Mesenchymal stem cell (in vitro differentiated cells and primary cell): ENCODE results near the gene MCEMP1.

Source experiments
- DNase-seq: peaks from one replicate; pipeline ENCODE4 v3.0.0-alpha.2; 2013
- H2AFZ ChIP-seq: one replicate; pipeline ENCODE4 v1.6.1; 2013; ENCODE audit warnings: low read depth, mild to moderate bottlenecking, control low read depth, inconsistent platforms, low read length, moderate library complexity
- H2AK5ac ChIP-seq: 2 replicates; pipeline ENCODE4 v1.6.1; 2013; ENCODE audit warnings: low read length, moderate library complexity, mild to moderate bottlenecking, inconsistent platforms; ENCODE audit not compliant: severe bottlenecking
- H2BK120ac ChIP-seq: one replicate; pipeline ENCODE4 v1.6.1; 2013; ENCODE audit warnings: low read depth, mild to moderate bottlenecking, inconsistent platforms, low read length, moderate library complexity
- H2BK12ac ChIP-seq, 2 experiments: one replicate each; pipeline ENCODE4 v1.6.1; 2013; ENCODE audit warnings: inconsistent platforms in 2 of 2, low read length in 2 of 2, mild to moderate bottlenecking in 2 of 2, moderate library complexity in 2 of 2, control low read depth in 1 of 2
- H2BK15ac ChIP-seq: one replicate; pipeline ENCODE4 v1.6.1; 2013; ENCODE audit warnings: mild to moderate bottlenecking, low read depth, inconsistent platforms; ENCODE audit not compliant: poor library complexity, severe bottlenecking
- H2BK5ac ChIP-seq: 2 replicates; pipeline ENCODE4 v1.6.1; 2013; ENCODE audit warnings: low read depth, mild to moderate bottlenecking, low read length, control low read depth, inconsistent platforms; ENCODE audit not compliant: poor library complexity, severe bottlenecking
- H3K14ac ChIP-seq, 2 experiments: one replicate each; pipeline ENCODE4 v1.6.1; 2013; ENCODE audit warnings: inconsistent platforms in 2 of 2, low read length in 2 of 2, control low read depth in 1 of 2, mild to moderate bottlenecking in 1 of 2, moderate library complexity in 1 of 2
- H3K18ac ChIP-seq, 2 experiments: one replicate each; pipeline ENCODE4 v1.6.1; 2013; ENCODE audit warnings: inconsistent platforms in 2 of 2, low read length in 2 of 2, control low read depth in 1 of 2, low read depth in 1 of 2, mild to moderate bottlenecking in 1 of 2
- H3K23ac ChIP-seq, 2 experiments: one replicate each; pipeline ENCODE4 v1.6.1; 2013; ENCODE audit warnings: inconsistent platforms in 2 of 2, low read length in 2 of 2, mild to moderate bottlenecking in 2 of 2, moderate library complexity in 2 of 2, control low read depth in 1 of 2
- H3K27ac ChIP-seq: 2 replicates; pipeline ENCODE4 v1.5.1; 2013; ENCODE audit warnings: mild to moderate bottlenecking, moderate library complexity, low read length, control low read depth, inconsistent platforms; ENCODE audit not compliant: poor library complexity, severe bottlenecking
- H3K27me3 ChIP-seq, 2 experiments: 2 replicates each; pipeline versions ENCODE4 v1.6.1 to v1.7.0; 2013; ENCODE audit warnings: low read length in 2 of 2, mild to moderate bottlenecking in 2 of 2, moderate library complexity in 2 of 2, control low read depth in 1 of 2, inconsistent platforms in 1 of 2; ENCODE audit not compliant: control insufficient read depth in 1 of 2, insufficient read depth in 1 of 2
- H3K36me3 ChIP-seq, 2 experiments: 2 replicates each; pipeline versions ENCODE4 v1.6.1 to v1.7.0; 2013; ENCODE audit warnings: low read length in 2 of 2, control low read depth in 1 of 2, inconsistent platforms in 1 of 2, low read depth in 1 of 2, mild to moderate bottlenecking in 1 of 2; ENCODE audit not compliant: insufficient read depth in 2 of 2, control insufficient read depth in 1 of 2
- H3K4ac ChIP-seq, 2 experiments: one replicate each; pipeline ENCODE4 v1.6.1; 2013; ENCODE audit warnings: inconsistent platforms in 2 of 2, low read length in 2 of 2, mild to moderate bottlenecking in 2 of 2, moderate library complexity in 2 of 2, control low read depth in 1 of 2, low read depth in 1 of 2
- H3K4me1 ChIP-seq: 2 replicates; pipeline ENCODE4 v1.6.1; 2013; ENCODE audit warnings: low read depth, low read length, control low read depth; ENCODE audit not compliant: control insufficient read depth, insufficient read depth
- H3K4me2 ChIP-seq: 2 replicates; pipeline ENCODE4 v1.6.1; 2013; ENCODE audit warnings: low read length, mild to moderate bottlenecking, inconsistent platforms; ENCODE audit not compliant: poor library complexity, severe bottlenecking
- H3K4me3 ChIP-seq, 2 experiments: 2 replicates each; pipeline versions ENCODE4 v1.5.1 to v1.7.0; 2013; ENCODE audit warnings: low read length in 2 of 2, mild to moderate bottlenecking in 2 of 2, control low read depth in 1 of 2, low read depth in 1 of 2; ENCODE audit not compliant: insufficient read depth in 1 of 2
- H3K79me1 ChIP-seq: replicated peaks from 2 replicates; pipeline ENCODE4 v1.6.1; 2013; ENCODE audit warnings: mild to moderate bottlenecking, control low read depth, low read length, inconsistent platforms; ENCODE audit not compliant: poor library complexity, severe bottlenecking
- H3K9ac ChIP-seq: 2 replicates; pipeline ENCODE4 v1.7.0; 2013; ENCODE audit warnings: mild to moderate bottlenecking, low read length, moderate library complexity
- H3K9me3 ChIP-seq: 2 replicates; pipeline ENCODE4 v1.7.0; 2013; ENCODE audit warnings: mild to moderate bottlenecking, low read length; ENCODE audit not compliant: control insufficient read depth
- H4K8ac ChIP-seq: one replicate; pipeline ENCODE4 v1.6.1; 2013; ENCODE audit warnings: inconsistent platforms, mild to moderate bottlenecking, low read length, moderate library complexity
- H4K91ac ChIP-seq: one replicate; pipeline ENCODE4 v1.6.1; 2013; ENCODE audit warnings: mild to moderate bottlenecking, low read length, inconsistent platforms
- WGBS: methylation state at CpG from one replicate; pipeline ENCODE4 v1.1.7; 2013; ENCODE audit warnings: mixed read lengths; 5-methylcytosine and 5-hydroxymethylcytosine counted together

Gene MCEMP1

DNA sequence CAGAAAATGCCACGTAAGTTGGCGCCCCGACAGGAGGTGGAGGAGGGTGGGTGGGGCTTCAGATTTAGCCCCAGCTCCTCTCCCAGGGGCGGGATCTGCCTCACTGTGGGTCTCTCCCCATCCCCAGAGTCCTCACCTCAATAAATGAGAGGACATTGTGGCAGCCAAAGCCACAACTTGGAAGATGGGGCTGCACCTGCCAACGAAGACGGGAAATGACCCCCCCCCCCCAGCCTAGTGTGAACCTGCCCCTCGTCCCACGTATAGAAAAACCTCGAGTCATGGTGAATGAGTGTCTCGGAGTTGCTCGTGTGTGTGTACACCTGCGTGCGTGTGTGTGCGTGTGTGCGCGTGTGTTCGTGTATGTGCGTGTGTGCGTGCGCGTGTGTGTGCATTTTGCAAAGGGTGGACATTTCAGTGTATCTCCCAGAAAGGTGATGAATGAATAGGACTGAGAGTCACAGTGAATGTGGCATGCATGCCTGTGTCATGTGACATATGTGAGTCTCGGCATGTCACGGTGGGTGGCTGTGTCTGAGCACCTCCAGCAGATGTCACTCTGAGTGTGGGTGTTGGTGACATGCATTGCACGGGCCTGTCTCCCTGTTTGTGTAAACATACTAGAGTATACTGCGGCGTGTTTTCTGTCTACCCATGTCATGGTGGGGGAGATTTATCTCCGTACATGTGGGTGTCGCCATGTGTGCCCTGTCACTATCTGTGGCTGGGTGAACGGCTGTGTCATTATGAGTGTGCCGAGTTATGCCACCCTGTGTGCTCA lies 2.3 kb downstream of the MCEMP1 start:
- H3K27me3 ChIP-seq: peaks cover 20 to 38% of the 10 kb centered on the region in 2 experiments
- WGBS: 64% methylated on average over 29 of the region's 30 CpGs

DNA sequence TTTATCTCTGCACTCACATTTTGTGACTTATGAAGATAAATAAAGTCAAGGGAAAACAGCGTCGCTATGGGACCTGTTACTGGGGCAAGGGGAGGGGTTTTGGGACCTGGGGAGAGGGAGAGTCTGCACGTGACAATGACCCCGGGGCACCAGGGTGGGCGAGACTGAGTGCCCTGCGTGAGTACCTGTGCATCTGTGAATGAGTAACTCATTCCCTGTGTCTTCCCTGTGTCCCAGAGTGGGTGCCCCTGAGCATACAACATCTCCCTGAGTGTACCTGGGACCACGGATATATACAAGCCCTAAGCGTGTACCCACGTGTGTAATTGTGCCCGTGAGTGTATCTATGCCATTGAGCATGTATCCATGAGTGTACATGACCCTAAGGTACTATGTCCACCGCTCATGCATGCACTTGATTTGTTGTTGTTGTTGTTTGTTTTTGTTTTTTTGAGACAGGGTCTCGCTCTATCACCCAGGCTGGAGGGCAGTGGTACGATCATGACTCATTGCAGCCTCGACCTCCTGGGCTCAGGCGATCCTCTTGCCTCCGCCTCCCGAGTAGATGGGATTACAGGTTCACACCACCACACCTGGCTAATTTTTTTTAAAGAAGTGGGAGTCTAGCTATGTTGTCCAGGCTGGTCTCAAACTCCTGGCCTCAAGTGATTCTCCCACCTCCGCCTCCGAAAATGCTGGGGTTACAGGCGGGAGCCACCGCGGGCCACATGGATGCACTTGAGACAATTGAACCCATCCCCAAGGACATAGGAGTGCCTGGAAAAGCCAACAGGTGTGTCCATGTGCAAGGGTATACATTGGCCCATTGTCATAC lies 3.1 kb downstream of the MCEMP1 start:
- Histone ChIP-seq H3K9me3 (no peaks in the 10 kb centered on the region), H2BK120ac (no peak overlapping the region), H3K9ac (peak overlapping the region; percentile 94), H4K91ac (peak overlapping the region; percentile 86), H3K79me1 (peaks cover 22% of the 10 kb centered on the region), H3K23ac (no peak overlapping the region), H3K36me3 (peaks cover 17 to 27% of the 10 kb centered on the region in 2 experiments), H2AFZ (peak overlapping the region; percentile 100), H2BK12ac (peak overlapping the region; percentile 78 to 79), H2BK15ac (no peak overlapping the region), H3K27me3 (peaks cover 18 to 38% of the 10 kb centered on the region in 2 experiments), H3K4me2 (peak overlapping the region; percentile 86), H2AK5ac (peak overlapping the region; percentile 45), H3K4me1 (peaks cover 17% of the 10 kb centered on the region), H3K18ac (peak overlapping the region in 1 of 2 experiments; percentile 89), H3K4ac (peak overlapping the region in 1 of 2 experiments; percentile 85), H3K14ac (peak overlapping the region in 1 of 2 experiments; percentile 83), H3K4me3 (peak overlapping the region; percentile 45 to 93), H2BK5ac (no peak overlapping the region), H3K27ac (no peak overlapping the region), H4K8ac (peak overlapping the region; percentile 99)
- no peak for DNase-seq
- 51% methylated on average over 22 of the region's 22 CpGs for WGBS

More for the DNA sequence above, 2.3 kb downstream of the MCEMP1 start:
- H3K27ac ChIP-seq: no peak overlapping the region
- H3K4me1 ChIP-seq: peaks cover 17% of the 10 kb centered on the region
- no peak overlapping the region for H3K18ac ChIP-seq
- no peak overlapping the region for H2BK15ac ChIP-seq
- no peak overlapping the region for H3K14ac ChIP-seq
- no peak overlapping the region for H2BK120ac ChIP-seq
- H2BK12ac ChIP-seq: no peak overlapping the region
- H3K9ac ChIP-seq: no peak overlapping the region
- no peak overlapping the region for H4K91ac ChIP-seq
- no peak overlapping the region for H3K23ac ChIP-seq
- peak; percentile 4 for DNase-seq
- peaks cover 17 to 24% of the 10 kb centered on the region in 2 experiments for H3K36me3 ChIP-seq
- no peak overlapping the region for H3K4ac ChIP-seq
- no peaks in the 10 kb centered on the region for H3K9me3 ChIP-seq
- no peak overlapping the region for H2AFZ ChIP-seq
- no peak overlapping the region for H2BK5ac ChIP-seq
- H3K4me2 ChIP-seq: no peak overlapping the region
- H4K8ac ChIP-seq: no peak overlapping the region
- peak overlapping the region in 1 of 2 experiments; percentile 12 for H3K4me3 ChIP-seq
- H2AK5ac ChIP-seq: no peak overlapping the region
- H3K79me1 ChIP-seq: peaks cover 22% of the 10 kb centered on the region

DNA sequence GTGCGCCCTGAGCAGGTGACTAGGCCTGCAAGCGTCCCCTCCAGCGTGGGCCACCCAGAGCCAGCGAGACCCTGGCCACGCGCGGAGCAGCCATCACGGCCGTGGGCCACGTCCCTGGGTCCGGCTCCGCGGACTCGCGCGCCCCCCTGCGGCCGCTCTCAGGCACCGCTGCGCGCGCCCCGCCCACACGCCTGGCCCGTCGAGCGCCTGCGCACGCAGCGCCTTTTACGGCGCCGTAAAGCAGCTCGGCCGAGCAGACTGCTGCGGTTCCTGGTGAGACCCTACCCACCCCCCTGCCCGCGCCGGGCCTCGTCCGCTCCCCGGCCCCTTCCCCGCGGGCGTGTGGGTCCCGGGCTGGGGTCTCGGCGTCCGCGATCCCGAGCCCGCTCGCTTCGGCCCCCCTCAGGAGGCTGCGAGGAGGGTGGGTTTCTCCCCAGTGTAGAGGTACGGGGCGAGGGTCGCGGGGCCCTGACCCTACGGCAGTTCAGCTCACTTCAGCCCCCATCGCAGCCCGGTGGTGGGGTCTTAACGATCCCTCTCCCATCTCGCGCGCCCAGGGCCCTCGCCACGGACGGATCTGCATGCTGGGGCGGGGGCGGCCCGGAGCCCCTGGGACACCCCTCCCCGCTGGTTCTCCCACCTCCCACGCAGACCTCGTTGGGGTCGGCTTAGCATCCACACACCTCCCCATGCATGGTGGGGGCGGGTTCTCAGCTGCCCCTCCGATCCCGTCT lies 3.9 kb downstream of the MCEMP1 start, which contains the start of gene TRAPPC5:
TSS of gene TRAPPC5 (plus strand) at position 228 of the 734 bp plus-strand sequence. CDS start 1,421 bp downstream, outside the sequence.
- no peak within 1 kb of the TSS for H2BK5ac ChIP-seq
- H3K4me1 ChIP-seq: peaks cover 17% of the 10 kb centered on the region
- H2BK15ac ChIP-seq: peak within 1 kb of the TSS; percentile 92
- H3K14ac ChIP-seq: peak within 1 kb of the TSS; percentile 96 to 98
- H3K79me1 ChIP-seq: peaks cover 23% of the 10 kb centered on the region
- H3K36me3 ChIP-seq: peaks cover 17 to 32% of the 10 kb centered on the region in 2 experiments
- peak within 1 kb of the TSS; percentile 100 for H2AFZ ChIP-seq
- peak within 1 kb of the TSS; percentile 86 for H4K91ac ChIP-seq
- H3K9ac ChIP-seq: peak within 1 kb of the TSS; percentile 94
- peak within 1 kb of the TSS; percentile 78 to 79 for H2BK12ac ChIP-seq
- H3K18ac ChIP-seq: peak within 1 kb of the TSS; percentile 97 to 99
- peak within 1 kb of the TSS; percentile 99 for H4K8ac ChIP-seq
- H3K4me3 ChIP-seq: peak within 1 kb of the TSS; percentile 93 to 100
- H3K23ac ChIP-seq: peak within 1 kb of the TSS; percentile 90 to 96
- H3K4me2 ChIP-seq: peak within 1 kb of the TSS; percentile 86
- peak within 1 kb of the TSS; percentile 45 for H2AK5ac ChIP-seq
- H3K4ac ChIP-seq: peak within 1 kb of the TSS; percentile 87 to 99
- H3K27me3 ChIP-seq: peaks cover 18 to 37% of the 10 kb centered on the region in 2 experiments
- no peaks in the 10 kb centered on the region for H3K9me3 ChIP-seq
- H3K27ac ChIP-seq: no peak within 1 kb of the TSS
- WGBS: under 1% methylated on average over 46 of the region's 79 CpGs
- peak within 1 kb of the TSS; percentile 98 for H2BK120ac ChIP-seq
- peak; percentile 75 for DNase-seq
